Stimulated activated CD4-positive, alpha-beta T cell treated with anti-CD3 and anti-CD28 coated beads, Interleukin-12 subunit alpha, Interleukin-12 subunit beta, amount 100 ng/mL, for 48 hours (primary cell): Measurements from ENCODE around the gene ZBTB25.
A peak's percentile ranks its signal among the peaks of the same experiment; 100 is the strongest.

Source experiments
- DNase-seq, 3 donors: peaks; one replicate each; pipeline ENCODE4 v3.0.0-alpha.2; 2020; ENCODE audit warnings: low read depth in 2 of 3, low spot score in 1 of 3

ZBTB25 gene, protein sequence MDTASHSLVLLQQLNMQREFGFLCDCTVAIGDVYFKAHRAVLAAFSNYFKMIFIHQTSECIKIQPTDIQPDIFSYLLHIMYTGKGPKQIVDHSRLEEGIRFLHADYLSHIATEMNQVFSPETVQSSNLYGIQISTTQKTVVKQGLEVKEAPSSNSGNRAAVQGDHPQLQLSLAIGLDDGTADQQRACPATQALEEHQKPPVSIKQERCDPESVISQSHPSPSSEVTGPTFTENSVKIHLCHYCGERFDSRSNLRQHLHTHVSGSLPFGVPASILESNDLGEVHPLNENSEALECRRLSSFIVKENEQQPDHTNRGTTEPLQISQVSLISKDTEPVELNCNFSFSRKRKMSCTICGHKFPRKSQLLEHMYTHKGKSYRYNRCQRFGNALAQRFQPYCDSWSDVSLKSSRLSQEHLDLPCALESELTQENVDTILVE

GRCh38 chr14:64503434-64504309 lies at the start of gene ZBTB25:
Gene ZBTB25, minus strand, starts transcription at chr14:64503838. Its CDS starts 13,305 bp downstream, at chr14:64490533.
- DNase-seq: peak; percentile 85 to 89 (median 87)

- DNase-seq: no peak
Observed at GRCh38 chr14:64550621-64551333, 47.1 kb upstream of the ZBTB25 start.

DNA sequence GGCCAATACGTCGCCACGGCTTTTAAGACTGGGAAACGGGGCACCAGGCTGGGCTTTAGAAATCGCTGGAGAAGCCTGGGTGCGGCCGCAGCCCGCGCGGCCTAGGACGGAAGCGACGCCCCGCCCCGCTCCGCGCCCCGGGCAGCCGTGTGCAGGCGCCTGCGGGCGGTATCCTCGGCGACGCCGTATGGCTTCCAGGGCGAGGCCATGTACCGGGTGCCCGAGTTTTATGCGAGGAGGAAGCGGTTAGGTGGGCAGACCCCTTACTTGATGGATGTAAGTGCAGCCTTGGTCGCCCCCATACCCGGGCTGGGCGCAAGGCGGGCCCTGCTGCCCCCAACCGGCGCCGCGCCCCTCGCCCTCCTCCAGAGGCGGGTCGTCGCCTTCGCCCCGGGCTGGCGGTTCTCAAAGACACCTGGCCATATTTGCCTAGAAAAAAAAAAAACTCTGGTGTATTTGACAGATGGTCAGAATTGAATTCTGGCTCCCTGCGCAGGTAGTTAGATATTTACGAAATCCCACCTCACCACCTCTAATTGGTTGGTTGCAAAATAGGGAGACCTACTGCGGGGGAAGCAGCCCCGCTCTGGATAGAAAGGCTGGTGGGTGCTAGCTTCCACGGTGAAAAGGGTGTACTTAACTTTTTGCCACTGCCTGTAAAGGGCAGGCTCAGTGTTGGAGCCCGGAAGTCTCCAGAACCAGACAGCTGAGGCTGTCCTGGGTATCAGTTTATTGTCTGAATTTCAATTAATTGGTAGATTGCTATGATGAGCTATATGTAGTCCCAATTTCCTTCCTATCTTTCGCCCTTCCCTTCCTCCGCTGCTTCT lies 46.4 kb upstream of the ZBTB25 start, which contains the start of gene PPP1R36:
PPP1R36 (plus strand) TSS at position 171 of the 830 bp plus-strand sequence; CDS start at position 208, 37 bp downstream.
- peak in 2 of 3 donors; percentile 4 to 36 for DNase-seq

- no peak for DNase-seq
Observed at GRCh38 chr14:64549016-64549415, 45.4 kb upstream of the ZBTB25 start.

- no peak for DNase-seq
Observed at GRCh38 chr14:64544607-64545312, 41.1 kb upstream of the ZBTB25 start.

GRCh38 chr14:64542836-64543201 lies 39.2 kb upstream of the ZBTB25 start:
- DNase-seq: no peak

- no peak for DNase-seq
Observed at GRCh38 chr14:64541972-64542835, 38.6 kb upstream of the ZBTB25 start.

- DNase-seq: no peak
Observed at GRCh38 chr14:64541261-64541971, 37.8 kb upstream of the ZBTB25 start.

GRCh38 chr14:64540208-64541202 lies 36.9 kb upstream of the ZBTB25 start, which contains the start of gene HSPA2:
Gene HSPA2, plus strand, starts transcription at chr14:64540741. Its CDS starts 109 bp downstream, at chr14:64540850.
- DNase-seq: peak; percentile 93 to 94 (median 94)

DNA sequence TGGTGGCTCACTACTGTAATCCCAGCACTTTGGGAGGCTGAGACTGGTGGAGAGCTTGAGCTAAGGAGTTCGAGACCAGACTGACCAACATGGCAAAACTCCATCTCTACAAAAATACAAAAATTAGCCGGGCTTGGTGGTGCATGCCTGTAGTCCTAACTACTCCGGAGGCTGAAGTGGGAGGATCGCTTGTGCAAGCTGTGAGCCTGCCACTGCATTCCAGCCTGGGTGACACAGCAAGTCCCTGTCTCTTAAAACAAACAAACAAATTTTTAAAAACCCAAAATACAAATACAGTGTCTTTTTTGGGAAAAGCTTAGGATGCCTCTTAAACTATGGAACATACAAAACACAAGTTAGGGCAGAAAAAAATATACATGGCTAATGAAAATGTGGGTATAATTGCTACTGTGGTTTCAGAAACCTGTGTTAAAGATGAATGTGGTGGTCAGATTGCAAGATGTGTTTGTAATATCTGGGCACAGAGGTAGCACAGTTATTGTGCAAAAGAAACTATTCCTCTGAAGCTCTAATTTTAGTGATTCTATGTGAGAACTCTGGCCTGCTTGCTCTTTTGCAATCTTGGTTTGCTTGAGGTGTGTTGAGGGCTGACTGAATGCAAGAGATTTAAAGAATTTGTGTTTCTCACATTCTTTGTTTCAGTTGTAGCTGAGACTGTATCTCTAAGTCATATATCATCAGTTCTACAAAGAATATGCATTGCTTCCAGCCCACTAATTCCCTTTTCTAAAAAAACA lies 33.0 kb upstream of the ZBTB25 start:
- no peak for DNase-seq

DNA sequence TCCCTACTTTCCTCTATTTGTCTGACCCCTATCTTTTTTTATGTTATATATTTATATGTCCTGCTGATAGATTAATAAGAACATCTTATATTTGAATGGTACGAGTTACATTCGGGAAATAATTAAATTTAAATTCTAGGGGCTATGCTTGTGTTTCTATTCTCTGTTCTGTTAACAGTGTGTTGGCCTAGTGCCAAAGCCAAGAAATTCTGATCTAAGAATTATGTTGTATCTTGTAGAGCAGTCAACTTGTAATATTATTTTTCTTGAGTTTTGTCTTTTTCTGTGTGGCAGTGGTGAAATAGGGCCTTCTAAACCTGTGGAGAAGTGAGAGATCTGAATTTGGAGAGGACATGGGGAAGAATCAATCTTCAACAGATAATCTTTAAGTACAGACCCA lies 27.9 kb upstream of the ZBTB25 start:
- no peak for DNase-seq

GRCh38 chr14:64525354-64525753 lies 21.7 kb upstream of the ZBTB25 start:
- DNase-seq: no peak

- no peak for DNase-seq
Observed at GRCh38 chr14:64522591-64523355, 19.1 kb upstream of the ZBTB25 start.

DNA sequence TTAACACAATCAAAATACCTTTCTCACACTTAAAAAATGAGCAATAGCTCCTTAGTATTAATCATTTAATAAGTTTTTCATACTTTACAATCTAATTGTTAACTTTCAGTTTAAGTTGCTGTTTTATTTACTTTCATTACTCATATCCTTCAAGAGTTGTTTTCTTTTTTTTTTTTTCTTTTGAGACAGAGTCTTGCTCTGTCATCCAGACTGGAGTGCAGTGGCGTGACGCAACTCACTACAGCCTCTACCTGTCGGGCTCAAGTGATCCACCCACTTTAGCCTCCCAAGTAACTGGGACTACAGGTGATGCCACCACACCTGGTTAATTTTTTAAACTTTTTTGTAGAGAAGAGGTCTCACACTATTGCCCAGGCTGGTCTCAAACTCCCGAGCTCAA lies 17.1 kb upstream of the ZBTB25 start:
- no peak for DNase-seq

GRCh38 chr14:64518229-64518628 lies 14.6 kb upstream of the ZBTB25 start:
- no peak for DNase-seq
